H9 (cell line): ENCODE results near the gene QPRT. TPM values are rescaled to one million over a fixed set of nuclear protein-coding genes. Genes with fewer than 3 reads are reported as not detected.
A peak's percentile ranks its signal among the peaks of the same experiment; 100 is the strongest.

Source experiments
- DNase-seq: peaks from one replicate; pipeline ENCODE4 v3.0.0-alpha.2; 2017
- H2AFZ ChIP-seq: one replicate; pipeline ENCODE4 v1.6.1; 2013; ENCODE audit warnings: mild to moderate bottlenecking, low read length, control low read depth, moderate library complexity
- H2AK5ac ChIP-seq: 2 replicates; pipeline ENCODE4 v1.6.1; 2013; ENCODE audit warnings: low read length, control low read depth, mixed read lengths; ENCODE audit not compliant: insufficient read length
- H2BK120ac ChIP-seq: one replicate; pipeline ENCODE4 v1.6.1; 2013; ENCODE audit warnings: low read depth, mild to moderate bottlenecking, low read length, control low read depth, inconsistent platforms; ENCODE audit not compliant: poor library complexity, severe bottlenecking
- H2BK12ac ChIP-seq: 2 replicates; pipeline ENCODE4 v1.6.1; 2013; ENCODE audit warnings: low read length, control low read depth, mixed read lengths, low read depth; ENCODE audit not compliant: insufficient read length
- H2BK15ac ChIP-seq: 2 replicates; pipeline ENCODE4 v1.6.1; 2013; ENCODE audit warnings: low read depth, low read length, control low read depth
- H2BK20ac ChIP-seq: one replicate; pipeline ENCODE4 v1.6.1; 2013; ENCODE audit warnings: low read depth, mild to moderate bottlenecking, low read length, control low read depth, inconsistent platforms; ENCODE audit not compliant: poor library complexity, severe bottlenecking
- H2BK5ac ChIP-seq: 2 replicates; pipeline ENCODE4 v1.6.1; 2013; ENCODE audit warnings: low read length, control low read depth, mixed read lengths; ENCODE audit not compliant: insufficient read length
- H3K14ac ChIP-seq: 2 replicates; pipeline ENCODE4 v1.6.1; 2013; ENCODE audit warnings: low read length, control low read depth; ENCODE audit not compliant: insufficient read depth
- H3K18ac ChIP-seq: 2 replicates; pipeline ENCODE4 v1.6.1; 2013; ENCODE audit warnings: low read depth, mild to moderate bottlenecking, mixed read lengths, low read length, control low read depth; ENCODE audit not compliant: insufficient read length
- H3K23ac ChIP-seq: 2 replicates; pipeline ENCODE4 v1.6.1; 2013; ENCODE audit warnings: low read length, control low read depth, mixed read lengths, low read depth; ENCODE audit not compliant: insufficient read length
- H3K23me2 ChIP-seq: 2 replicates; pipeline ENCODE4 v1.6.1; 2013; ENCODE audit warnings: low read depth, mild to moderate bottlenecking, mixed read lengths, low read length, control low read depth; ENCODE audit not compliant: insufficient read length, poor library complexity, severe bottlenecking
- H3K27ac ChIP-seq: 2 replicates; pipeline ENCODE4 v1.5.1; 2013; ENCODE audit warnings: low read length, control low read depth, mixed read lengths, low read depth; ENCODE audit not compliant: insufficient read length
- H3K27me3 ChIP-seq: 2 replicates; pipeline ENCODE4 v1.6.1; 2013; ENCODE audit warnings: low read length, control low read depth, inconsistent platforms; ENCODE audit not compliant: insufficient read depth
- H3K4ac ChIP-seq: 2 replicates; pipeline ENCODE4 v1.6.1; 2013; ENCODE audit warnings: low read depth, mild to moderate bottlenecking, control low read depth, inconsistent platforms, low read length, moderate library complexity
- H3K4me1 ChIP-seq: 2 replicates; pipeline ENCODE4 v1.6.1; 2013; ENCODE audit warnings: low read length, control low read depth, inconsistent platforms; ENCODE audit not compliant: insufficient read depth
- H3K4me2 ChIP-seq: 2 replicates; pipeline ENCODE4 v1.6.1; 2013; ENCODE audit warnings: low read length, control low read depth, mixed read lengths; ENCODE audit not compliant: insufficient read length, insufficient read depth
- H3K56ac ChIP-seq: 2 replicates; pipeline ENCODE4 v1.6.1; 2013; ENCODE audit warnings: low read depth, mild to moderate bottlenecking, mixed read lengths, low read length, control low read depth; ENCODE audit not compliant: insufficient read length
- H3K79me1 ChIP-seq: 2 replicates; pipeline ENCODE4 v1.6.1; 2013; ENCODE audit warnings: low read depth, mild to moderate bottlenecking, moderate library complexity, low read length, control low read depth, inconsistent platforms; ENCODE audit not compliant: insufficient read depth, poor library complexity, severe bottlenecking
- H3K79me2 ChIP-seq: 2 replicates; pipeline ENCODE4 v1.6.1; 2013; ENCODE audit warnings: low read length, control low read depth, inconsistent platforms; ENCODE audit not compliant: insufficient read depth
- H3K9ac ChIP-seq: 2 replicates; pipeline ENCODE4 v1.6.1; 2013; ENCODE audit warnings: low read length, control low read depth, mixed read lengths; ENCODE audit not compliant: insufficient read length; ENCODE audit errors: extremely low read depth
- H3K9me3 ChIP-seq: one replicate; pipeline ENCODE4 v1.6.1; 2013; ENCODE audit warnings: low read depth, low read length, inconsistent platforms; ENCODE audit not compliant: control insufficient read depth
- H3T11ph ChIP-seq: one replicate; pipeline ENCODE4 v1.6.1; 2013; ENCODE audit warnings: mild to moderate bottlenecking, low read length, control low read depth, inconsistent platforms
- H4K20me1 ChIP-seq: one replicate; pipeline ENCODE4 v1.6.1; 2013; ENCODE audit not compliant: control insufficient read depth, insufficient read length, insufficient read depth
- H4K5ac ChIP-seq: 2 replicates; pipeline ENCODE4 v1.6.1; 2013; ENCODE audit warnings: low read depth, mild to moderate bottlenecking, mixed read lengths, low read length, control low read depth; ENCODE audit not compliant: insufficient read length
- H4K8ac ChIP-seq: replicated peaks from 2 replicates; pipeline ENCODE4 v1.6.1; 2013; ENCODE audit warnings: low read length, control low read depth, mixed read lengths, low read depth; ENCODE audit not compliant: insufficient read length
- H4K91ac ChIP-seq: 2 replicates; pipeline ENCODE4 v1.6.1; 2013; ENCODE audit warnings: low read depth, mild to moderate bottlenecking, moderate library complexity, mixed read lengths, low read length, control low read depth; ENCODE audit not compliant: insufficient read length
- H3K27ac Mint-ChIP-seq, 3 experiments: 2 replicates in 2 of 3; 3 replicates in 1 of 3; pipeline ENCODE4 v1.8.0; 2020 to 2021; ENCODE audit warnings: mixed read lengths in 3 of 3, mild to moderate bottlenecking in 1 of 3, moderate library complexity in 1 of 3
- H3K27me3 Mint-ChIP-seq: 2 replicates; pipeline ENCODE4 v1.8.0; 2021; ENCODE audit warnings: low read depth, mild to moderate bottlenecking, moderate library complexity, mixed read lengths
- H3K36me3 Mint-ChIP-seq, 3 experiments: 2 replicates in 2 of 3; 3 replicates in 1 of 3; pipeline ENCODE4 v1.8.0; 2020 to 2021; ENCODE audit warnings: low read depth in 3 of 3, mixed read lengths in 3 of 3; ENCODE audit not compliant: insufficient read depth in 1 of 3
- H3K4me1 Mint-ChIP-seq, 2 experiments: 2 replicates each; pipeline ENCODE4 v1.8.0; 2020; ENCODE audit warnings: mixed read lengths in 2 of 2
- H3K4me3 Mint-ChIP-seq, 2 experiments: 2 replicates in 1 of 2; 3 replicates in 1 of 2; pipeline ENCODE4 v1.8.0; 2020 to 2021; ENCODE audit warnings: mild to moderate bottlenecking in 2 of 2, mixed read lengths in 2 of 2, moderate library complexity in 1 of 2
- H3K9me3 Mint-ChIP-seq, 2 experiments: 2 replicates in 1 of 2; 3 replicates in 1 of 2; pipeline ENCODE4 v1.8.0; 2020; ENCODE audit warnings: mild to moderate bottlenecking in 2 of 2, mixed read lengths in 2 of 2, moderate library complexity in 1 of 2
- CTCF ChIP-seq: fragments of 200-600 bp; sonication (generic); conservative IDR thresholded peaks from 3 replicates; pipeline ENCODE4 v1.8.0; 2021; ENCODE audit warnings: antibody characterized with exemption, mild to moderate bottlenecking
- WGBS: extraction: QIAGEN DNeasy Blood & Tissue Kit; methylation state at CpG from one replicate; pipeline ENCODE4 v1.1.7; 2013; ENCODE audit warnings: missing lambda C conversion rate, low lambda C conversion rate, mixed read lengths; ENCODE audit not compliant: insufficient read length; ENCODE audit errors: extremely low coverage; 5-methylcytosine and 5-hydroxymethylcytosine counted together
- total RNA-seq: library from RNA; stranded (reverse); gene quantifications from 2 replicates; pipeline ENCODE4 v1.2.1, GENCODE V29; 2021

Gene QPRT
- total RNA-seq, 1 experiment from 2014 or later = 107 TPM

DNA sequence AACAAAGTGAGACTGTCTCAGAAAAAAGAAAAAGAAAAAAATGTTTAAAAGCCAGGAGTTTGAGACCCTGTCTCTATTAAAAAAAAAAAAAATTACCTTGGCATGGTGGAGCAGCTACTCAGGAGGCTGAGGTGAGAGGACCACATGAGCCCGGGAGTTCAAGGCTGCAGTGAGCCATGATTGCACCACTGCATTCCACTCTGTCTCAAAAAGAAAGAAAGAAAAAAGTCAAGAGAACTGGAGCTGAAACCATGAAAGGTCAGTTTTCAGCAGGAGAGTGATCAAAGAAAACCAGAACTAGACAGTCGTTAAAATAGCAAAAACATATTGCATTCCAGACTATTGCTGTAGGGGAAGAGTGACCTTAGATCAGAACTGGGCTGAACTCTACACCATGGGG, 8.8 kb downstream of the QPRT start:
- H3K4me1 ChIP-seq = peaks cover 5% of the 10 kb centered on the region; the same call in 1 of the 2 replicates
- no peak overlapping the region for H2AFZ ChIP-seq
- H3K4me2 ChIP-seq = no peak overlapping the region
- H3K14ac ChIP-seq = no peak overlapping the region
- peaks cover 7% of the 10 kb centered on the region for H3K79me1 ChIP-seq
- no peak overlapping the region for H3K9ac ChIP-seq
- H3K27ac ChIP-seq = no peak overlapping the region
- no CpG with 5 or more reads among the region's 2 CpGs for WGBS
- no peak overlapping the region for H3K18ac ChIP-seq
- Mint-ChIP-seq H3K4me3 (peak overlapping the region in 1 of 2 experiments; percentile 68; a peak in 2 of 5 replicates), H3K9me3 (no peaks in the 10 kb centered on the region; a peak in 3 of 5 replicates), H3K4me1 (peaks cover 26 to 27% of the 10 kb centered on the region in 2 experiments), H3K27ac (peak overlapping the region; percentile 80 to 95 (median 91); a peak in 5 of 7 replicates), H3K36me3 (peaks cover 24 to 61% (median 56%) of the 10 kb centered on the region in 3 experiments), H3K27me3 (no peaks in the 10 kb centered on the region)
- H2BK5ac ChIP-seq = no peak overlapping the region
- no peaks in the 10 kb centered on the region for H3K27me3 ChIP-seq
- H2BK20ac ChIP-seq = no peak overlapping the region
- H4K91ac ChIP-seq = no peak overlapping the region
- DNase-seq = no peak
- H3K9me3 ChIP-seq = no peaks in the 10 kb centered on the region
- no peak overlapping the region for H2BK120ac ChIP-seq
- no peak for TF ChIP-seq CTCF
- H2BK15ac ChIP-seq = no peak overlapping the region
- H3K56ac ChIP-seq = no peak overlapping the region
- no peaks in the 10 kb centered on the region for H3K23me2 ChIP-seq
- no peak overlapping the region for H2AK5ac ChIP-seq
- H2BK12ac ChIP-seq = no peak overlapping the region
- H3K23ac ChIP-seq = no peak overlapping the region
- no peak overlapping the region for H4K8ac ChIP-seq
- H4K20me1 ChIP-seq = no peaks in the 10 kb centered on the region
- no peaks in the 10 kb centered on the region; the same call in 1 of the 2 replicates for H3K79me2 ChIP-seq
- no peak overlapping the region for H3T11ph ChIP-seq
- no peak overlapping the region for H3K4ac ChIP-seq
- no peak overlapping the region for H4K5ac ChIP-seq
